Cardiac fibroblast (primary cell): Measurements from ENCODE around the gene SMPX.
"Not testable (repeated sequence)": the region's sequence is repeated elsewhere in the genome, so short reads cannot be mapped to it uniquely, and the experiment has no call there.

ENCODE experiments used
- DNase-seq, 2 donors: peaks; one replicate each; pipeline versions ENCODE4 v3.0.0 to v3.0.0-alpha.2; 2010; ENCODE audit warnings: low read depth in 2 of 2
- H3K4me3 ChIP-seq, 2 donors: replicated peaks in 1 of 2; 1 replicate in 1 of 2; 2 replicates in 1 of 2; pipeline ENCODE4 v1.5.1; 2011; ENCODE audit warnings: low read depth in 2 of 2, low read length in 2 of 2, mild to moderate bottlenecking in 2 of 2, moderate library complexity in 1 of 2
- CTCF ChIP-seq: IDR thresholded peaks from one replicate; pipeline ENCODE4 v1.5.1; 2011; ENCODE audit warnings: low read depth, mild to moderate bottlenecking, low read length, inconsistent platforms

SMPX gene

GRCh38 chrX:21798677-21799219, 40.8 kb upstream of the SMPX start:
- peak; percentile 24 to 81 for DNase-seq
- TF ChIP-seq CTCF, result no peak
- no peak overlapping the region for H3K4me3 ChIP-seq

- no peak overlapping the region for H3K4me3 ChIP-seq
- no peak for DNase-seq
- no peak for TF ChIP-seq CTCF
These were observed 24.1 kb upstream of the SMPX start for GRCh38 chrX:21781976-21782375.

DNA sequence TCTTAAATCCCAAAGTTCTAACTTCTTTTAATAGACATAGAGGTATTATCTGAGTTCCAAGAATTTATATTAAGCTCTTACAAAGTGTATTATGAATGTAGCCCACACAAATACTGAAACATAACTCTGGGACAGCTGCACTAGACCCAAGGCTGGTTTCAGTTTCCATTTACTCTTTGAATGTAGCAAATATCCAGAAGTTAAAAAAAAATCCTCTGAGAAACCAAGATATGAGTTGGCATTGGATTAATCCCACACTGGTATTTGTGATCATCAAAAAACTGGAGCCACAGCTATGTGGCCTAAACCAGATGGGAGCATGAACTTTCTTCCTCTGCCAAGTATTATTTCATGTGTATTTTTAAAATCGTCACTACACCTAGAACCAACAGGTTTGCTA, 23.6 kb upstream of the SMPX start:
- no peak overlapping the region for H3K4me3 ChIP-seq
- no peak for DNase-seq
- no peak for TF ChIP-seq CTCF

DNA sequence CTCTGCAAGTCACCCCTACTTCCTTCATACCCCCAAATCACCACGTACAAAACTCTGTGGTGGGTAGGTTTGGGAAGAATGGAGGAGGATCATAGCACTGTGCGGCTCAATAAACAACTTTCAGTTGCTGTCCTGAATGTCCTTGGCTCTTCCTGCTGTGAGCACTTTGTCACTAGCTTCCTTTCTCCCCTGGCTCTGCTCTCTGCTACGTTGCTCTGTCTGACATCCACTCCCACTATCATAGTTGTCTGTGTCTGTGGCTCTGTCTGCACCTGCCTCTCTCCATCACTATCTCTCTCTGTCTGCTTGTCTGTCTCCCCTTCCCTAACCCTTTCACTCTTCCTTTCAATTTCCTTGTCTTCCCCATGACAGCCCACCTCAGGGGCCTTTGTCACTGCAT, 21.2 kb upstream of the SMPX start:
- TF ChIP-seq CTCF, result no peak
- H3K4me3 ChIP-seq, result no peak overlapping the region

GRCh38 chrX:21778236-21778635, 20.3 kb upstream of the SMPX start:
- no peak for DNase-seq
- no peak overlapping the region for H3K4me3 ChIP-seq
- TF ChIP-seq CTCF, result no peak

More for the DNA sequence above, 21.2 kb upstream of the SMPX start:
- DNase-seq, result no peak

- DNase-seq, H3K4me3 ChIP-seq: not testable (repeated sequence)
These were observed 17.2 kb upstream of the SMPX start for GRCh38 chrX:21775128-21775527.

DNA sequence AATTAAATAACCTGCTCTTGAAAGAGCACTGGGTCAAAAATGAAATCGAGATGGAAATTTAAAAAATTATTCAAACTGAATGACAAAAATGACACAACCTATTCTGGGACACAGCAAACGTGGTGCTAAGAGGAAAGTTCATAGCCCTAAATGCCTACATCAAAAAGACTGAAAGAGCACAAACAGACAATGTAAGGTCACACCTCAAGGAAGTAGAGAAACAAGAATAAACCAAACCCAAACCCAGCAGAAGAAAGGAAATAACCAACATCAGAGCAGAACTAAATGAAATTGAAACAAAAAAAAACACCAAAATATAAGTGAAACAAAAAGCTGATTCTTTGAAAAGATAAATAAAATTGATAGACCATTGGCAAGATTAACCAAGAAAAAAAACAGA, 15.1 kb upstream of the SMPX start:
- DNase-seq, H3K4me3 ChIP-seq: not testable (repeated sequence)

DNA sequence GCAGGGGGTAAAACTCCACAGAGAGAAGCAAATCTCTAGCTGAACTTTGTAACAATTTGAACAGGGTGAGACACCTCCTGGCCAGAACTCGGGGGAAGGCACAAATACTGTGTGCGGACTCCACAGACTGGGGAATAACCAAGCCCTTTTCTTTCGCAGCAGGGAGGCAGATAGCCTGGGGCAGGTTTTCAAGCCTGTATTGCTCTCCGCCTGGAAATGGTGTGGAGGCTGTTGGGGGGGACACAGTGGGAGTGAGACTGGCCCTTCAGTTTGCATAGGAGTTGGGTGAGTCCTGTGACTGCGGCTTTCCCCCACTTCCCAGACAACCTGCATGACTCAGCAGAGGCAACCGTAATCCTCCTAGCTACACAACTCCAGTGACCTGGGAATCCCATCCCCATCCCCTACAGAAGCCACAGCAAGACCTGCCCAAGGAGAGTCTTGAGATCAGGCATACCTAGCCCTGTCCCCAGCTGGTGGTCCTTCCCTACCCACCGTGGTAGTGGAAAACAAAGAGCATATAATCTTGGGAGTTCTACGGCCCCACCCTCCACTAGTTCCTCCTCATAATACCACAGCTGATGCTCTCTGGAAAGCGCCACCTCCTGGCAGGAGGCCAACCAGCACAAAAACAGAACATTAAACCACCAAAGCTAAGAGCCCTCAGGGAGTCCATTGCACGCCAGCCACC, 12.9 kb upstream of the SMPX start:
- no peak overlapping the region for H3K4me3 ChIP-seq
- no peak for TF ChIP-seq CTCF
- no peak for DNase-seq
